ENCODE measurements around the gene AIG1.

DNA sequence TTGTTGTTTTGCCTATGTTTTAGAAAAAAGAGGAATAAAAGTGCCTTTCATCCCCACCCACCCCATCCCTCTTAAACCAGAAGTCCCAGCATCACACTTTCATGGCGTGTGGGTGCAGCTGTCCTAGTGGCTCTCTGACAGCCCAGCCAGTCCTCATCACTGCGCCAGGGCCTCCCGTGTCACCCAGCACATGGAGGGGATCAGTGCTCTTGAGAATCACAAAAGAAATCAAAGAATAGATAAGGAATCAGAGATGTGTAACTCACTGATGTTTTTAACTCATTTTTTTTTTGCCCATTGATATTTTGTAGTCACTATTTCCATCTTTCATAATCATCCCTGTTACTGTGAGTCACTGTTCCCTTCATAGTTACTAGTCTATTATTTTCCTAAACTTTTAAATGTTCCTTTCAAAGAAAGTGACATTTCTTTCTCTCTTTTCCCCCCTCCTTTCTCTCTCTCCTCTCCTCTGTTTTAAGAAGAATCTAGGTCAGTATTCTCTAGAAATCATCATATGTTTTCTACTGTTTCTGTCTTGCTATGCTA lies 78.6 kb downstream of the AIG1 start:
- TF ChIP-seq CTCF (IDR thresholded peaks at IDR 0.05; ENCODE audit: low read length): no peak
- no peak for TF ChIP-seq EZH2 (IDR thresholded peaks at IDR 0.05; ENCODE audit: borderline replicate concordance, low read length)

Data from OCI-LY1 (cell line).